Mammary epithelial cell (primary cell): ENCODE measurements around the gene NXPH1.

ENCODE experiments used
- EZH2 ChIP-seq: IDR thresholded peaks from 2 replicates; pipeline ENCODE4 v1.6.1; 2012; ENCODE audit warnings: low read length, inconsistent platforms, borderline replicate concordance
- TF ChIP-seq, protein P1 (sequence below), 2 donors: IDR thresholded peaks in 1 of 2; conservative IDR thresholded peaks in 1 of 2; 2 replicates each; pipeline ENCODE4 v1.5.1; 2011 to 2012; ENCODE audit warnings: inconsistent platforms in 2 of 2, low read length in 2 of 2, mild to moderate bottlenecking in 2 of 2, control low read depth in 1 of 2, low read depth in 1 of 2; ENCODE audit not compliant: insufficient read depth in 1 of 2; ENCODE audit errors: extremely low read depth in 1 of 2

DNA sequence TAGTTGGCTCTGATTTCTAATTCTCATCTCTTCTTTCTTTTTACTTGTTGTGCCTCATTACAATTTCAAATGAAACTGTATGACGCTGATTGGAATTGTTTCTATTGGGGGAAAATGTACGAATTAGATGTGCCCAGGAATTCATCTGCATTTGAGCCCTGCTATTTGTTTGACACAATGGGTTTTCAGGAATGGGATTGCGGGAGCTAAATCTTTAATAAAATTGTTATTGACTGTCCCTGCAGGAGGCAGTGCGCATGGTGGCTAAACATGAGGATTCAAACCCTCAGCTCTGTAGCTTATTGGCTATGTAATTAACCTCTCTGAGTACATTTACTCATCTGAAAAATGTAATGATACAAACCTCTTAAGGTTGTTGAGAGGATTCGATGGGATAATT lies 181.6 kb downstream of the NXPH1 start:
- TF ChIP-seq, protein P1, sequence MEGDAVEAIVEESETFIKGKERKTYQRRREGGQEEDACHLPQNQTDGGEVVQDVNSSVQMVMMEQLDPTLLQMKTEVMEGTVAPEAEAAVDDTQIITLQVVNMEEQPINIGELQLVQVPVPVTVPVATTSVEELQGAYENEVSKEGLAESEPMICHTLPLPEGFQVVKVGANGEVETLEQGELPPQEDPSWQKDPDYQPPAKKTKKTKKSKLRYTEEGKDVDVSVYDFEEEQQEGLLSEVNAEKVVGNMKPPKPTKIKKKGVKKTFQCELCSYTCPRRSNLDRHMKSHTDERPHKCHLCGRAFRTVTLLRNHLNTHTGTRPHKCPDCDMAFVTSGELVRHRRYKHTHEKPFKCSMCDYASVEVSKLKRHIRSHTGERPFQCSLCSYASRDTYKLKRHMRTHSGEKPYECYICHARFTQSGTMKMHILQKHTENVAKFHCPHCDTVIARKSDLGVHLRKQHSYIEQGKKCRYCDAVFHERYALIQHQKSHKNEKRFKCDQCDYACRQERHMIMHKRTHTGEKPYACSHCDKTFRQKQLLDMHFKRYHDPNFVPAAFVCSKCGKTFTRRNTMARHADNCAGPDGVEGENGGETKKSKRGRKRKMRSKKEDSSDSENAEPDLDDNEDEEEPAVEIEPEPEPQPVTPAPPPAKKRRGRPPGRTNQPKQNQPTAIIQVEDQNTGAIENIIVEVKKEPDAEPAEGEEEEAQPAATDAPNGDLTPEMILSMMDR (conservative IDR thresholded peaks at IDR 0.05 in 1 of 2, IDR thresholded peaks at IDR 0.05 in 1 of 2; ENCODE audit: extremely low read depth in 1 of 2, insufficient read depth in 1 of 2, low read depth in 1 of 2, low read length in 2 of 2): no peak
- TF ChIP-seq EZH2: no peak
